Thyroid gland (tissue), 4 donors: ENCODE results near the gene GH2. TPM values are rescaled to one million over a fixed set of nuclear protein-coding genes. Genes with fewer than 3 reads are reported as not detected.
A peak's percentile ranks its signal among the peaks of the same experiment; 100 is the strongest.

Experiments
- DNase-seq, 2 donors: peaks; one replicate each; pipeline ENCODE4 v3.0.0-alpha.2; 2019
- H3K27ac ChIP-seq, 3 donors: fragments of 200-600 bp; sonication (generic); 1 replicate in 2 of 3; 2 replicates in 1 of 3; pipeline ENCODE4 v1.5.1; 2016 to 2019; ENCODE audit warnings: mild to moderate bottlenecking in 1 of 3, moderate library complexity in 1 of 3
- H3K27me3 ChIP-seq: fragments of 200-600 bp; sonication (generic); one replicate; pipeline ENCODE4 v1.5.1; 2019
- H3K36me3 ChIP-seq, 2 donors: fragments of 200-600 bp; sonication (generic); one replicate each; pipeline ENCODE4 v1.5.1; 2016 to 2019
- H3K4me1 ChIP-seq, 2 donors: fragments of 200-600 bp; sonication (generic); one replicate each; pipeline ENCODE4 v1.5.1; 2017 to 2019
- H3K4me3 ChIP-seq, 3 donors: fragments of 200-600 bp; sonication (generic); replicated peaks in 1 of 3; 1 replicate in 2 of 3; 2 replicates in 1 of 3; pipeline ENCODE4 v1.5.1; 2016; ENCODE audit warnings: mild to moderate bottlenecking in 1 of 3
- H3K9me3 ChIP-seq: fragments of 200-600 bp; sonication (generic); one replicate; pipeline ENCODE4 v1.5.1; 2017
- CTCF ChIP-seq, 6 experiments: fragments of 200-600 bp in 3 of 6; fragments of 450-650 bp in 3 of 6; sonication (generic) in 3 of 6; IDR thresholded peaks; one replicate each; pipeline ENCODE4 v1.5.1; 2016 to 2019; ENCODE audit warnings: antibody characterized with exemption in 6 of 6, mild to moderate bottlenecking in 2 of 6, inconsistent platforms in 1 of 6, moderate library complexity in 1 of 6
- POLR2A ChIP-seq, 2 donors: fragments of 450-650 bp; IDR thresholded peaks; one replicate each; pipeline ENCODE4 v1.6.1; 2017; ENCODE audit warnings: antibody characterized with exemption in 2 of 2, mild to moderate bottlenecking in 2 of 2, moderate library complexity in 1 of 2
- WGBS, 2 donors: methylation state at CpG; one replicate each; pipeline ENCODE4 v1.1.5; 2017; 5-methylcytosine and 5-hydroxymethylcytosine counted together
- intact Hi-C: fragments of 100-400 bp; cut with DNase I; formaldehyde crosslinking; loops from one replicate; pipeline ENCODE4 v1.15.1; 2023
- total RNA-seq, 4 donors: library from RNA; depleted of rRNA; stranded (reverse); fragments of >200 nt; gene quantifications; one replicate each; pipeline ENCODE4 v1.2.3, GENCODE V29; 2016

GH2 gene
- total RNA-seq, 4 donors from 2014 or later, result not detected

GRCh38 chr17:63840591-63841349 is 41.0 kb downstream of the GH2 start:
- intact Hi-C loops, result no loop called here

GRCh38 chr17:63838631-63839171 is 43.0 kb downstream of the GH2 start:
- H3K36me3 ChIP-seq, result peaks cover 25 to 29% of the 10 kb centered on the region in 2 donors
- DNase-seq, result peak; percentile 95 to 96
- H3K4me1 ChIP-seq, result peaks cover 50 to 60% of the 10 kb centered on the region in 2 donors
- no peak overlapping the region for H3K4me3 ChIP-seq
- no peaks in the 10 kb centered on the region for H3K9me3 ChIP-seq
- H3K27me3 ChIP-seq, result no peaks in the 10 kb centered on the region
- H3K27ac ChIP-seq, result peak overlapping the region; percentile 37 to 82 (median 76)
- intact Hi-C loops, result loop anchor here (5.0 kb wide), 1 partner anchor 66 kb away; the partner anchor contains the start of genes CCDC47 and DDX42
- TF ChIP-seq POLR2A (IDR thresholded peaks at IDR 0.05) (peak in 1 of 2 donors; percentile 44), CTCF (IDR thresholded peaks at IDR 0.05) (no peak)
- 40 to 48% methylated on average over 6 to 7 of the region's 7 CpGs for WGBS, 2 donors

More at GRCh38 chr17:63840591-63841349, 41.0 kb downstream of the GH2 start:
- 43 to 46% methylated on average over 4 of the region's 4 CpGs for WGBS, 2 donors
- TF ChIP-seq CTCF (IDR thresholded peaks at IDR 0.05) (no peak), POLR2A (IDR thresholded peaks at IDR 0.05) (no peak)
- peak overlapping the region; percentile 85 to 96 (median 88) for H3K27ac ChIP-seq
- peak overlapping the region in 1 of 3 donors; percentile 89 for H3K4me3 ChIP-seq
- DNase-seq, result no peak
- no peaks in the 10 kb centered on the region for H3K9me3 ChIP-seq
- no peaks in the 10 kb centered on the region for H3K27me3 ChIP-seq
- peaks cover 7 to 11% of the 10 kb centered on the region in 2 donors for H3K36me3 ChIP-seq
- H3K4me1 ChIP-seq, result peaks cover 55 to 58% of the 10 kb centered on the region in 2 donors

- TF ChIP-seq CTCF (IDR thresholded peaks at IDR 0.05) (no peak), POLR2A (IDR thresholded peaks at IDR 0.05) (no peak)
Observed at GRCh38 chr17:63837962-63838600, 43.7 kb downstream of the GH2 start.

GRCh38 chr17:63837480-63837879 is 44.3 kb downstream of the GH2 start:
- H3K36me3 ChIP-seq, result peaks cover 37 to 41% of the 10 kb centered on the region in 2 donors
- H3K4me1 ChIP-seq, result peaks cover 48 to 58% of the 10 kb centered on the region in 2 donors
- TF ChIP-seq CTCF (IDR thresholded peaks at IDR 0.05), result no peak
- TF ChIP-seq POLR2A (IDR thresholded peaks at IDR 0.05), result no peak
- intact Hi-C loops, result loop anchor here (5.0 kb wide), 1 partner anchor 65 kb away; the partner anchor contains the start of genes CCDC47 and DDX42
- 89 to 92% methylated on average over 5 to 7 of the region's 12 CpGs for WGBS, 2 donors
- no peak for DNase-seq
- no peak overlapping the region for H3K4me3 ChIP-seq
- peak overlapping the region; percentile 76 to 86 (median 82) for H3K27ac ChIP-seq
- no peaks in the 10 kb centered on the region for H3K9me3 ChIP-seq
- H3K27me3 ChIP-seq, result no peaks in the 10 kb centered on the region

More at GRCh38 chr17:63837962-63838600, 43.7 kb downstream of the GH2 start:
- Histone ChIP-seq H3K36me3 (peaks cover 31 to 35% of the 10 kb centered on the region in 2 donors), H3K27me3 (no peaks in the 10 kb centered on the region), H3K4me3 (no peak overlapping the region), H3K27ac (peak overlapping the region; percentile 76 to 86 (median 82)), H3K9me3 (no peaks in the 10 kb centered on the region), H3K4me1 (peaks cover 48 to 58% of the 10 kb centered on the region in 2 donors)
- no peak for DNase-seq
- intact Hi-C loops, result loop anchor here (5.0 kb wide), 1 partner anchor 66 kb away; the partner anchor contains the start of genes CCDC47 and DDX42
- 71 to 75% methylated on average over 1 to 3 of the region's 5 CpGs for WGBS, 2 donors
